ENCODE results near the gene ZSCAN5A. TPM values are rescaled to one million over a fixed set of nuclear protein-coding genes. Genes with fewer than 3 reads are reported as not detected.

ZSCAN5A gene
- total and polyA plus RNA-seq, 9 of the 15 experiments (the other 6 are each of a cell fraction or from before 2014, with no cell fraction given) = 5.8 to 15.3 (median 11.8) TPM

GRCh38 chr19:56304243-56304642, 10.4 kb downstream of the ZSCAN5A start:
- ATAC-seq (no peak), FAIRE-seq (no peak), DNase-seq (ENCODE audit: extremely low read depth in 1 of 4, low spot score in 3 of 4) (no peak)
- Histone ChIP-seq H3K36me3 (ENCODE audit: control insufficient read depth, insufficient read depth, low read length) (peaks cover 32% of the 10 kb centered on the region), H3K4me3 (no peak overlapping the region), H3K9me1 (ENCODE audit: control insufficient read depth, insufficient read depth, low read length) (peaks cover 2% of the 10 kb centered on the region), H3K9me3 (replicated peaks; ENCODE audit: control insufficient read depth, insufficient read depth, low read depth, low read length) (no peaks in the 10 kb centered on the region), H3K4me1 (replicated peaks in 1 of 2; ENCODE audit: control insufficient read depth in 2 of 2, insufficient read depth in 2 of 2, low read length in 2 of 2) (peaks cover 4 to 25% of the 10 kb centered on the region in 2 experiments; a peak in 4 of 5 replicates), H3K27ac (ENCODE audit: extremely low read depth, low read depth, low read length) (no peak overlapping the region; the same call in 2 of the 3 replicates), H2AFZ (ENCODE audit: low read depth, low read length) (no peak overlapping the region), H3K27me3 (ENCODE audit: control insufficient read depth in 2 of 2, insufficient read depth in 2 of 2, low read length in 2 of 2) (no peaks in the 10 kb centered on the region), H3K79me2 (ENCODE audit: control insufficient read depth, insufficient read depth, low read length) (no peaks in the 10 kb centered on the region; the same call in 2 of the 3 replicates), H3K4me2 (ENCODE audit: insufficient read depth, low read length) (no peak overlapping the region), H4K20me1 (replicated peaks; ENCODE audit: control insufficient read depth, insufficient read depth, low read length) (no peaks in the 10 kb centered on the region), H3K9ac (ENCODE audit: insufficient read depth in 1 of 2, low read depth in 2 of 2, low read length in 2 of 2) (peak overlapping the region in 1 of 2 experiments; percentile 17; a peak in 1 of 4 replicates)
- in situ Hi-C loops (cut with MboI) (loop anchor here (25.0 kb wide), 1 partner anchor 667 kb away; the partner anchor contains the start of genes CCDC106, ZNF580 and ZNF581), intact Hi-C loops (cut with micrococcal nuclease) (no loop called here)
- WGBS (ENCODE audit: insufficient coverage, low coverage, missing lambda C conversion rate) = 77% methylated on average over 9 of the region's 9 CpGs
- BruUV-seq (replicated peaks) = no TSS peak
- ChIA-PET CTCF (ENCODE audit: low intra/inter-chr PET ratio) (no interaction called here), POLR2A (no interaction called here)
- TF ChIP-seq ELK1 (CRISPR knock-in tag; IDR thresholded peaks at IDR 0.05) = no peak

DNA sequence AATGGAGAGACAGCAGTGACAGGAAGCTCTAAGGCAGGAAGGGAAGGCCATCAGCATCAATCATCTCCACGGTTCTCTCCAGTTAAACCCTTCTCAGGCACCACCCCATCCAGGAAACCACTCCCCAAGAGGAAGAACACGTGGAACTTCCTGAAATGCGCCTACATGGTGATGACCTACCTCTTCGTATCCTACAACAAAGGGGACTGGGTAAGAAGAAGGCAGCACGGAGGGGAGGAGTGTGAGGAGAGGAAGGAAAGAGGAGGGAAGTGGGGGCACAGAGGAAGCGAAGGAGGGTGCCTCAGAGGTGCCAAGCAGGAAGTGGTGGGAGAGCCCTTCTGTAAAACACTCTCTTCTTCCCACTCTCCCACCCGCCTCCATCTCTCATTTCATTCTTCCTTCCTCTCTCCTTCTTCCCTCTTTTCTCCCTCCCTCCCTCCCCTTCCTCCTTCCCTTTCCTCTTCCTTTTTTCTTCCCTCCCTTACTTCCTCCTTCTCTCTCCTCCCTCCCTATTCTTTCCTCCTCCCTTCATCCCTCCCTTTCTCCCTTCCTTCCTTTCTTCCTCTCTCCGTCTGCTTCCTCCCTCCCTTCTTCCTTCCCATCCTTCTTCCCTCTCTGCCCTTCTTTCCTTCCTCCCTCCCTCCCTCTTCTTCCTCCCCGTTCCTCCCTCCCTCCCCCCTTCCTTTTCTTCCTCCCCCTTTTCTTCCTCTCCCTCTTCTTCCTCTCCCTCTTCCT, 12.6 kb downstream of the ZSCAN5A start:
- FAIRE-seq = no peak
- Histone ChIP-seq H2AFZ (ENCODE audit: low read depth, low read length) (0 out of 2 replicates have a peak overlapping the region, but pooled peaks have one; percentile 18), H3K9me3 (replicated peaks; ENCODE audit: control insufficient read depth, insufficient read depth, low read depth, low read length) (no peaks in the 10 kb centered on the region), H3K27me3 (ENCODE audit: control insufficient read depth in 2 of 2, insufficient read depth in 2 of 2, low read length in 2 of 2) (no peaks in the 10 kb centered on the region), H3K79me2 (ENCODE audit: control insufficient read depth, insufficient read depth, low read length) (no peaks in the 10 kb centered on the region; the same call in 2 of the 3 replicates), H4K20me1 (replicated peaks; ENCODE audit: control insufficient read depth, insufficient read depth, low read length) (no peaks in the 10 kb centered on the region), H3K4me3 (no peak overlapping the region), H3K4me1 (replicated peaks in 1 of 2; ENCODE audit: control insufficient read depth in 2 of 2, insufficient read depth in 2 of 2, low read length in 2 of 2) (peaks cover 4 to 19% of the 10 kb centered on the region in 2 experiments; a peak in 4 of 5 replicates), H3K27ac (ENCODE audit: extremely low read depth, low read depth, low read length) (no peak overlapping the region; the same call in 2 of the 3 replicates), H3K4me2 (ENCODE audit: insufficient read depth, low read length) (peak overlapping the region; percentile 23; the same call in 1 of the 2 replicates), H3K9me1 (ENCODE audit: control insufficient read depth, insufficient read depth, low read length) (peaks cover 2% of the 10 kb centered on the region), H3K9ac (ENCODE audit: insufficient read depth in 1 of 2, low read depth in 2 of 2, low read length in 2 of 2) (no peak overlapping the region), H3K36me3 (ENCODE audit: control insufficient read depth, insufficient read depth, low read length) (peaks cover 25% of the 10 kb centered on the region; the same call in 2 of the 3 replicates)
- ChIA-PET CTCF (ENCODE audit: low intra/inter-chr PET ratio) (interaction anchor here (1.4 kb wide), 1 partner anchor 48 kb away, joined by 4 read pairs; no protein-coding TSS in a partner anchor), POLR2A (interaction anchor here (0.7 to 1.2 kb wide), 2 partner anchors 7 to 20 kb away, joined by 4 read pairs; no protein-coding TSS in a partner anchor)
- in situ Hi-C loops (cut with MboI) = loop anchor here (25.0 kb wide), 1 partner anchor 665 kb away; the partner anchor contains the start of genes CCDC106, ZNF580 and ZNF581
- peak in 1 of 4 experiments; percentile 27 for DNase-seq (ENCODE audit: extremely low read depth in 1 of 4, low spot score in 3 of 4)
- peak; percentile 71 for ATAC-seq
- WGBS (ENCODE audit: insufficient coverage, low coverage, missing lambda C conversion rate) = 37% methylated on average over 6 of the region's 9 CpGs
- intact Hi-C loops (cut with micrococcal nuclease) = no loop called here
- no TSS peak for BruUV-seq (replicated peaks)
- TF ChIP-seq ETV6 (IDR thresholded peaks at IDR 0.05; ENCODE audit: borderline replicate concordance in 1 of 2, low read depth in 2 of 2, low read length in 1 of 2) (peak; percentile 20 to 83; a peak in 3 of 4 replicates), ETV6 (CRISPR knock-in tag; IDR thresholded peaks at IDR 0.05; ENCODE audit: borderline replicate concordance) (no peak), CHCHD3 (CRISPR knock-in tag; IDR thresholded peaks at IDR 0.05) (no peak), YY1 (IDR thresholded peaks at IDR 0.05; ENCODE audit: borderline replicate concordance in 1 of 3, control insufficient read depth in 1 of 3, extremely low read depth in 1 of 3, insufficient read depth in 3 of 3, insufficient read length in 1 of 3, insufficient replicate concordance in 2 of 3, low read depth in 1 of 3, low read length in 2 of 3) (no peak), ZNF740 (CRISPR knock-in tag; IDR thresholded peaks at IDR 0.05) (no peak), ZNF740 (tag; IDR thresholded peaks at IDR 0.05) (no peak), MEF2D (tag; conservative IDR thresholded peaks at IDR 0.05; ENCODE audit: low read depth) (no peak)
- TF ChIP-seq, protein P1, sequence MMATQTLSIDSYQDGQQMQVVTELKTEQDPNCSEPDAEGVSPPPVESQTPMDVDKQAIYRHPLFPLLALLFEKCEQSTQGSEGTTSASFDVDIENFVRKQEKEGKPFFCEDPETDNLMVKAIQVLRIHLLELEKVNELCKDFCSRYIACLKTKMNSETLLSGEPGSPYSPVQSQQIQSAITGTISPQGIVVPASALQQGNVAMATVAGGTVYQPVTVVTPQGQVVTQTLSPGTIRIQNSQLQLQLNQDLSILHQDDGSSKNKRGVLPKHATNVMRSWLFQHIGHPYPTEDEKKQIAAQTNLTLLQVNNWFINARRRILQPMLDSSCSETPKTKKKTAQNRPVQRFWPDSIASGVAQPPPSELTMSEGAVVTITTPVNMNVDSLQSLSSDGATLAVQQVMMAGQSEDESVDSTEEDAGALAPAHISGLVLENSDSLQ (IDR thresholded peaks at IDR 0.05) = peak; percentile 81

All from K562 (cell line).